Brain microvascular endothelial cell (primary cell): ENCODE results near the gene DIO2.

Experiments used
- DNase-seq: peaks from one replicate; pipeline ENCODE4 v3.0.0-alpha.2; 2020
- H3K27ac ChIP-seq: fragments of 250-450 bp; sonication (Bioruptor Pico); 2 replicates; pipeline ENCODE4 v1.5.1; 2020; ENCODE audit warnings: mild to moderate bottlenecking, moderate library complexity
- H3K27me3 ChIP-seq: fragments of 250-450 bp; sonication (Bioruptor Pico); replicated peaks from 2 replicates; pipeline ENCODE4 v1.5.1; 2020; ENCODE audit warnings: mild to moderate bottlenecking
- H3K36me3 ChIP-seq: fragments of 250-450 bp; sonication (Bioruptor Pico); replicated peaks from 2 replicates; pipeline ENCODE4 v1.5.1; 2020; ENCODE audit warnings: mild to moderate bottlenecking
- H3K4me3 ChIP-seq: 2 replicates; pipeline ENCODE4 v1.5.1; 2011; ENCODE audit warnings: low read depth, mild to moderate bottlenecking, control low read depth, low read length, moderate library complexity
- CTCF ChIP-seq: IDR thresholded peaks from 2 replicates; pipeline ENCODE4 v1.5.1; 2011; ENCODE audit warnings: low read depth, mild to moderate bottlenecking, moderate library complexity, low read length, control low read depth, inconsistent platforms; ENCODE audit errors: missing control alignments
- in situ Hi-C: cut with HindIII; loops from 2 replicates; pipeline ENCODE4 v1.10.0; 2017; ENCODE audit warnings: low sequenced_read_pairs, low pct_ligation_motif_present

DIO2 gene

GRCh38 chr14:80152763-80153162 is 58.5 kb downstream of the DIO2 start:
- H3K27ac ChIP-seq, result no peak overlapping the region
- in situ Hi-C loops, result no loop called here
- TF ChIP-seq CTCF, result no peak
- H3K4me3 ChIP-seq, result no peak overlapping the region
- H3K27me3 ChIP-seq, result no peaks in the 10 kb centered on the region
- no peak for DNase-seq
- H3K36me3 ChIP-seq, result no peaks in the 10 kb centered on the region

GRCh38 chr14:80152166-80152565 is 59.1 kb downstream of the DIO2 start:
- no peak for DNase-seq
- Histone ChIP-seq H3K27me3 (no peaks in the 10 kb centered on the region), H3K4me3 (no peak overlapping the region), H3K27ac (no peak overlapping the region), H3K36me3 (no peaks in the 10 kb centered on the region)
- in situ Hi-C loops, result no loop called here
- TF ChIP-seq CTCF, result no peak

- Histone ChIP-seq H3K27ac (no peak overlapping the region), H3K27me3 (no peaks in the 10 kb centered on the region), H3K36me3 (no peaks in the 10 kb centered on the region), H3K4me3 (no peak overlapping the region)
- TF ChIP-seq CTCF, result no peak
- in situ Hi-C loops, result no loop called here
- no peak for DNase-seq
Observed at GRCh38 chr14:80150301-80150700, 61.0 kb downstream of the DIO2 start.
